ENCODE measurements around the gene ZNF740.

- TF ChIP-seq EZH2 (IDR thresholded peaks at IDR 0.05; ENCODE audit: low read depth): no peak
- TF ChIP-seq, protein P1, sequence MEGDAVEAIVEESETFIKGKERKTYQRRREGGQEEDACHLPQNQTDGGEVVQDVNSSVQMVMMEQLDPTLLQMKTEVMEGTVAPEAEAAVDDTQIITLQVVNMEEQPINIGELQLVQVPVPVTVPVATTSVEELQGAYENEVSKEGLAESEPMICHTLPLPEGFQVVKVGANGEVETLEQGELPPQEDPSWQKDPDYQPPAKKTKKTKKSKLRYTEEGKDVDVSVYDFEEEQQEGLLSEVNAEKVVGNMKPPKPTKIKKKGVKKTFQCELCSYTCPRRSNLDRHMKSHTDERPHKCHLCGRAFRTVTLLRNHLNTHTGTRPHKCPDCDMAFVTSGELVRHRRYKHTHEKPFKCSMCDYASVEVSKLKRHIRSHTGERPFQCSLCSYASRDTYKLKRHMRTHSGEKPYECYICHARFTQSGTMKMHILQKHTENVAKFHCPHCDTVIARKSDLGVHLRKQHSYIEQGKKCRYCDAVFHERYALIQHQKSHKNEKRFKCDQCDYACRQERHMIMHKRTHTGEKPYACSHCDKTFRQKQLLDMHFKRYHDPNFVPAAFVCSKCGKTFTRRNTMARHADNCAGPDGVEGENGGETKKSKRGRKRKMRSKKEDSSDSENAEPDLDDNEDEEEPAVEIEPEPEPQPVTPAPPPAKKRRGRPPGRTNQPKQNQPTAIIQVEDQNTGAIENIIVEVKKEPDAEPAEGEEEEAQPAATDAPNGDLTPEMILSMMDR (conservative IDR thresholded peaks at IDR 0.05): no peak
These were observed 42.3 kb downstream of the ZNF740 start for GRCh38 chr12:53222806-53223261.

Data from PC-9 (cell line).